ENCODE measurements around the gene ZNF438.

ZNF438 gene

GRCh38 chr10:30877111-30877510 lies 154.6 kb downstream of the ZNF438 start:
- DNase-seq, result no peak

- no peak for DNase-seq
Measured at GRCh38 chr10:30873411-30873810, 158.3 kb downstream of the ZNF438 start.

GRCh38 chr10:30870896-30871295 lies 160.8 kb downstream of the ZNF438 start:
- no peak for DNase-seq

DNA sequence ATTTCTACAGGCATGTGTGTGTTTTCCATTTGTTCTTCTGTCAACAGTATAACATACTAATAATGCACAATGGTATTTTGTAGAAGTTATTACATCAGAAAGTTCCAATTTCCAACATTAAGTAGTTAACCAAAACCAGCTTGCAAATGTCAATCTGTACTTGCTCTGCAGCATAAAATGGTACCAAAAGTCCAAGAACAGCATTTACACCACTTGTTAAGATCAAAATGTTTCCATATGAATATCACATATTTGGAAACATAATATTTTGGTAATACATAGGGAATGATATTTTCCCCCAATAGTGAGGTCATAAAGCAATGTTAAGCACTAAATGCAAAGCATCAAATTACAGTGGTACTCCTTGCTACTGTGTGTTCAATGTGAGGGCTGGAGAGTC lies 162.1 kb downstream of the ZNF438 start:
- no peak for DNase-seq

GRCh38 chr10:30868611-30869010 lies 163.1 kb downstream of the ZNF438 start:
- no peak for DNase-seq

DNA sequence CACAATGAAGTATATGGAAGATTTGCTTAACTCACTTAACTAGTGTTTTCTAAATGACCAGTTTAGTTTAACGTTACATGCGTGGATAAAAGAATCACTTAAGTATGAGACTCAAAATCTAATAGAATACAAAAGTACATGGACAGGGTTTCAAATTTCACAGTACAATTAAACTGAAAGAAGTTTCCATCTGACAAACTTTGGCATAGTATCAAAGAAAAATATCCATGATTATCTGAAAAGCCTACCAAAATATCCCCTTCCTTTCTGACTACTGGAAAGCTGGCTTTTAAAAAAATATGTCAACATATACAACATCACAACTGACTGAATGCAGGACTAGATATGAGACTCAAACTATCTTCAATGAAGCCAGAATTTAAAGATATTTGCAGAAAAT lies 164.8 kb downstream of the ZNF438 start:
- DNase-seq, result no peak

DNA sequence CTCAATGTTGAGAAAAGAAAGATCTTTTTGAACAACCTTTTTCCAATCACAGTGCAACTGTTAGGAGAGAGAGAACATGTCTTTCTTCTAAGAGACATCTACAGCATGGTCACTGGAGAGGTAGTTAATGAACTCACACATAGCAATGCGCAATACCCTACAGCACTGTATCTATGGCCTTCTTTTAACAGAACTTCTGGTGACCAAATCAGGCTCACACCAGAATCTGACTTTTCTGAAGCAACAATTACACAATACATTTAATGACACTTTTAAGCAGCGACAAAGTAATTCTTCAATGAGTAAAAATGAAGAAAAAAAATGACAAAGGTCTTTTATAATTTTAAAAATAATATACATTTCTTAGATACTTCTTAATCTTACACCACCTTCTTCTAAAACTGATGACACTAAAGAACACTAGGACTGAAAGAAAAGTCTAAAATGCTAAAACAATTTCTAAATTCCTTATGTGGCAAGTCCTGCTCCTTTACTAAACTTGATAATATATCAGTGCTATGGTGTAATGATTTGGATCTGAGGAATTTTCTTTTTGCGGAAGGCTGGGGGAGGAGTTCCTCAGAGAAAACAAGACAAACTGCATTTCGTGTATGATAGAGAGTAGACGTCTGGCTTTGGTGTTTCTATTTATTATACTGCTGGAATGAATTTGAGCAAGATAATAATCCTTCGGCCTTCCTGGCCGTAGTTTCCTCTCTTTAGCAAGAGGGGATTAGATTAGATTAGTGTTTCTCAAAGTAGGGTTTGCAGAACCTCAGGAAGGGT lies 166.3 kb downstream of the ZNF438 start:
- no peak for DNase-seq

- no peak for DNase-seq
Measured at GRCh38 chr10:30863516-30864210, 168.0 kb downstream of the ZNF438 start.

- no peak for DNase-seq
Measured at GRCh38 chr10:30862486-30862885, 169.2 kb downstream of the ZNF438 start.

- no peak for DNase-seq
Measured at GRCh38 chr10:30861976-30862375, 169.7 kb downstream of the ZNF438 start.

DNA sequence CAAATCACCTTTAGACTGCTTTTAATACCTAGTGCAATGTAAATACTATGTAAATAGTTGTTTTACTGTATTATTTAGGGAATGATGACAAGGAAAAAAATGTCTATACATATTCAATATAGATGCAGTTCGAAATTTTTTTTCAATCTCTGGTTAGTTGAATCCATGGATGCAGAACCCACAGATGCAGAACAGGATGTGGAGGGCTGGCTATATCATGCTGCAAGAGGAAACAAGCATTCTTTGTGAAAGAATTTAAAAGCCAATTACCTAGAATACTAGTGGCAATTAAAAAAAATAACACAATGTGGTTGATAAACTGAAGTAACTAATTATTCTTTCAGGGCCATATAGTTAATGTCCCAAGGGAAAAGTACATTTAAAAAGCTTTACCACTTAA lies 170.4 kb downstream of the ZNF438 start:
- no peak for DNase-seq

DNA sequence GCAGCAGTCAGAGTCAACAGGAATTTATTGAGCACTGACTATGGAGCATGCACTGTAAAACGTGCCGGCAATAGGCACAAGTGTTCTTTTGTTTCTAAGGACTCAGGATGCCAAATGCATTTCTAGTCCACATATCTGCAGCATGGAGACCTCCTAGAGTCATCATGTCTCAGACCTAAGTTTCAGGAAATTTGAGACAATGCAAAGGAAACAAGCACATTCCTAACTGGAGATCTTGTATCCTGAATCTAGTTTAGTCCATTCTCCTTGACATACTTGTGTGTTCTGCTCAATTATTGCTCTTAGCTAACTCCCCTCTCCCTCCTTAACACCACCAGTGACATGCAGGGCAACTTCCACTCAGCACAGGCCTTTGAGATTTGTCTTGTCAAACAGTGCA lies 173.2 kb downstream of the ZNF438 start:
- DNase-seq, result no peak

GRCh38 chr10:30857803-30858202 lies 173.9 kb downstream of the ZNF438 start:
- DNase-seq, result no peak

DNA sequence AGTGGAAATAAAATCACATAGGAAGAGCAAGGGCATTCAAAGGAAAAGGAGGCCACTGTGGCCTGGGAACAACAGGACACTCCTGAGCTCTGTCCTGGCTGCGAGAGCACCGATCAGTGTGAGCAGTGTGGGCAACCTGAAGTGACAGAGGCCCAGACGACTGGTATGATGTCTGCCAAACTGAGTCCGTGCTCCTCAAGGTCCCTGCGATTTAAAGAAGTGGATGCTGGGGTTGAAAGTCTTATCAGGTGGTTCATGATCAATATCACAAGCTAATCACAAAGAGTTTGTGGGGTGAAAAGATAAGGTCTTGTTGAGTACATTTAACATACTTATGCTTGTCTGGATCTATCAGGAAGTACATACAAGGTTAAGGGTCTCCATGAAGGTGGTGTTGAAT lies 176.5 kb downstream of the ZNF438 start:
- DNase-seq, result no peak

GRCh38 chr10:30854656-30855055 lies 177.0 kb downstream of the ZNF438 start:
- DNase-seq, result no peak

- no peak for DNase-seq
Measured at GRCh38 chr10:30853066-30853465, 178.6 kb downstream of the ZNF438 start.

DNA sequence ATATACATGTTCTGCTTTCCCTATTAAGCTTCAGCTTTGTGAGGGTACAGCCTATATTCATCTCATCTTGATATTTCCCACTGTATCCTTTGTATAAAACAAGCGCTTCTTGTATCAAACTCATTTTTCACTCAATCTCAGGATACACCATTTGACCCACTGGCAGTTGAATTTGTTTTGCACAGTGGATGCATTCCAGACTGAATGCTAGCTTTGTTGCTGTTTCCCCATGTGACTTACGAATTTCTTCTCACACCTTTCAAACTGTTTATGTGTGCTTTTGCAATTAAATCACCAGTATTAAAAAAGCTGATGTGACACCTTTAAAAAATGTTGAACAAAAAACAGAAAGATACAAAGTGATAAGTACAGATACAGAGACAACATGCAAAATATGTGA lies 180.9 kb downstream of the ZNF438 start:
- no peak for DNase-seq

- DNase-seq, result no peak
Measured at GRCh38 chr10:30849231-30850035, 182.2 kb downstream of the ZNF438 start.

GRCh38 chr10:30848396-30849032 lies 183.2 kb downstream of the ZNF438 start:
- DNase-seq, result no peak

GRCh38 chr10:30847642-30848041 lies 184.0 kb downstream of the ZNF438 start:
- no peak for DNase-seq

- no peak for DNase-seq
Measured at GRCh38 chr10:30847199-30847598, 184.5 kb downstream of the ZNF438 start.

GRCh38 chr10:30846710-30847109 lies 185.0 kb downstream of the ZNF438 start:
- DNase-seq, result no peak

GRCh38 chr10:30842894-30843293 lies 188.8 kb downstream of the ZNF438 start:
- DNase-seq, result no peak
